PFSK-1 (cell line): ENCODE data around the gene CEP72.

Experiments
- FOXP2 ChIP-seq: optimal IDR thresholded peaks from 2 replicates; pipeline ENCODE3; 2011; ENCODE audit warnings: borderline replicate concordance, control low read depth, inconsistent platforms; ENCODE audit not compliant: insufficient read depth; ENCODE audit errors: extremely low read length, extremely low read depth
- POLR2AphosphoS5 ChIP-seq: IDR thresholded peaks from 2 replicates; pipeline ENCODE4 v1.6.1; 2012; ENCODE audit warnings: low read depth, mild to moderate bottlenecking, control low read depth, low read length, moderate library complexity
- REST ChIP-seq, 2 experiments: IDR thresholded peaks; 2 replicates each; pipeline versions ENCODE4 v1.6.1 to v1.8.0; 2011 to 2012; ENCODE audit warnings: low read depth in 2 of 2, low read length in 2 of 2, control low read depth in 1 of 2, inconsistent platforms in 1 of 2, mild to moderate bottlenecking in 1 of 2, moderate library complexity in 1 of 2; ENCODE audit not compliant: insufficient read depth in 1 of 2
- SIN3A ChIP-seq: IDR thresholded peaks from 2 replicates; pipeline ENCODE4 v1.6.1; 2012; ENCODE audit warnings: mild to moderate bottlenecking, low read length, moderate library complexity, borderline replicate concordance; ENCODE audit not compliant: insufficient read depth
- TAF1 ChIP-seq: IDR thresholded peaks from 2 replicates; pipeline ENCODE4 v1.6.1; 2012; ENCODE audit warnings: low read length, control low read depth, borderline replicate concordance; ENCODE audit not compliant: insufficient read depth

The CEP72 gene

GRCh38 chr5:581266-581665, 30.9 kb upstream of the CEP72 start:
- TF ChIP-seq SIN3A, result no peak
- TF ChIP-seq POLR2AphosphoS5, result no peak
- no peak for TF ChIP-seq REST (IDR thresholded peaks at IDR 0.05; ENCODE audit: insufficient read depth in 1 of 2, low read depth in 2 of 2, low read length in 2 of 2)
- no peak for TF ChIP-seq FOXP2

GRCh38 chr5:581941-582340, 30.2 kb upstream of the CEP72 start:
- TF ChIP-seq TAF1 (no peak), FOXP2 (no peak), POLR2AphosphoS5 (no peak), SIN3A (no peak), REST (IDR thresholded peaks at IDR 0.05; ENCODE audit: insufficient read depth in 1 of 2, low read depth in 2 of 2, low read length in 2 of 2) (no peak)

- no peak for TF ChIP-seq POLR2AphosphoS5
- TF ChIP-seq SIN3A, result no peak
- no peak for TF ChIP-seq FOXP2
- no peak for TF ChIP-seq REST (IDR thresholded peaks at IDR 0.05; ENCODE audit: insufficient read depth in 1 of 2, low read depth in 2 of 2, low read length in 2 of 2)
- no peak for TF ChIP-seq TAF1
Measured at GRCh38 chr5:582936-583635, 29.1 kb upstream of the CEP72 start.

GRCh38 chr5:583645-584044, 28.5 kb upstream of the CEP72 start:
- TF ChIP-seq REST (IDR thresholded peaks at IDR 0.05; ENCODE audit: insufficient read depth in 1 of 2, low read depth in 2 of 2, low read length in 2 of 2), result no peak
- TF ChIP-seq POLR2AphosphoS5, result no peak
- no peak for TF ChIP-seq FOXP2
- TF ChIP-seq SIN3A, result no peak
- no peak for TF ChIP-seq TAF1
